ENCODE data around the gene POU2AF1. TPM values are rescaled to one million over a fixed set of nuclear protein-coding genes. Genes with fewer than 3 reads are reported as not detected.

The POU2AF1 gene
- total and polyA plus RNA-seq, 12 donors: 0.03 to 1.7 (median 0.55) TPM; not detected in 6

DNA sequence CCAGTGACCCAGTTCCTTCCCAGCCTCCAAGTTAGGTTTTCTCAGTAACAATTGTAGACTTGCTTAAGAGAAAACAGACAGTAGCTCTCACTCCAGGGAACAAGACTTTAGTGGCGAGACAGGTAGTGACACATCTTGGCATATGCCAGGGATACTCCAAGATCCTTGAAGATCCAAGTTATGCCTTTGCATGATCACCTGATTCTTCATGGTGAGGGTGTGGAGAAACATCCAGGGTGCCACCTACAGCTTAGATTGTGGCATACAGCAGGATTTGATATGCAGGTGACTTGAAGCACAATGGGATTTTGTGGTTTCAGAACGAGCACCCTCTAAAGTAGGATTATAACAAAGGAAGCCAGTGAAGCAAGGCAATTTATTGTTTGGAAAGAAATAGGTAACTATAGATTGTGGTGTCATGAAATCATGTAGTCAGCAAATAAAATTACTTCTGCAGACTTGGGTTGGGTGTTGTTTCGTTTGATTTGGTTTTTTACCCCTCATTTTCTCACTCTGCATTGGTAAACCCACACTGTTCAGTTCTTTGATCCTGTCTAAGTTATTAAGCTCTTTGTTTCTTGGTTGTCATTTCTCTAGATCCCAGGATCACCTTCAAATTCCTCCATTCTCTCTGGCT, 71.5 kb downstream of the POU2AF1 start:
- Histone ChIP-seq H3K27ac (no peak overlapping the region), H3K4me1 (replicated peaks in 1 of 2) (no peaks in the 10 kb centered on the region), H3K27me3 (no peaks in the 10 kb centered on the region), H3K36me3 (replicated peaks in 1 of 2) (no peaks in the 10 kb centered on the region), H3K9me3 (replicated peaks in 1 of 3) (no peaks in the 10 kb centered on the region), H3K4me3 (no peak overlapping the region)
- DNase-seq: no peak
- intact Hi-C loops (cut with DNase I): no loop called here
- no peak for TF ChIP-seq POLR2A (IDR thresholded peaks at IDR 0.05)
- TF ChIP-seq, protein P1, sequence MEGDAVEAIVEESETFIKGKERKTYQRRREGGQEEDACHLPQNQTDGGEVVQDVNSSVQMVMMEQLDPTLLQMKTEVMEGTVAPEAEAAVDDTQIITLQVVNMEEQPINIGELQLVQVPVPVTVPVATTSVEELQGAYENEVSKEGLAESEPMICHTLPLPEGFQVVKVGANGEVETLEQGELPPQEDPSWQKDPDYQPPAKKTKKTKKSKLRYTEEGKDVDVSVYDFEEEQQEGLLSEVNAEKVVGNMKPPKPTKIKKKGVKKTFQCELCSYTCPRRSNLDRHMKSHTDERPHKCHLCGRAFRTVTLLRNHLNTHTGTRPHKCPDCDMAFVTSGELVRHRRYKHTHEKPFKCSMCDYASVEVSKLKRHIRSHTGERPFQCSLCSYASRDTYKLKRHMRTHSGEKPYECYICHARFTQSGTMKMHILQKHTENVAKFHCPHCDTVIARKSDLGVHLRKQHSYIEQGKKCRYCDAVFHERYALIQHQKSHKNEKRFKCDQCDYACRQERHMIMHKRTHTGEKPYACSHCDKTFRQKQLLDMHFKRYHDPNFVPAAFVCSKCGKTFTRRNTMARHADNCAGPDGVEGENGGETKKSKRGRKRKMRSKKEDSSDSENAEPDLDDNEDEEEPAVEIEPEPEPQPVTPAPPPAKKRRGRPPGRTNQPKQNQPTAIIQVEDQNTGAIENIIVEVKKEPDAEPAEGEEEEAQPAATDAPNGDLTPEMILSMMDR (IDR thresholded peaks at IDR 0.05): no peak
- 83 to 93% (median 86%) methylated on average over 3 of the region's 3 CpGs for WGBS, 4 donors

DNA sequence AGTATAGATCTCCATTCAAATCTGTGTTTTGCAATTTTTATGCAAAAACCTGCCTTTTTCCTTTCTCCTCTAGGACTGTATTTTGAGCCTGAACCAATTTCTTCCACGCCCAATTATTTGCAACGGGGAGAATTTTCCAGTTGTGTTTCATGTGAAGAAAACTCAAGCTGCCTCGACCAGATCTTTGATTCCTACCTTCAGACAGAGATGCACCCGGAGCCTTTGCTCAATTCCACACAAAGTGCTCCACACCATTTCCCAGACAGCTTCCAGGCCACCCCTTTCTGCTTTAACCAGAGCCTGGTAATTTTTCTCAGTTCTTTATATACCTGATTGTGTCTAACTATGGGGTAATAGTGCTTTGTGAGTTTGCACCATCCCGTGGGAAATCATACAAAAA, 72.8 kb downstream of the POU2AF1 start:
- H3K4me3 ChIP-seq: no peak overlapping the region
- no peak for DNase-seq
- WGBS, 4 donors: 83 to 89% (median 87%) methylated on average over 5 of the region's 5 CpGs

DNA sequence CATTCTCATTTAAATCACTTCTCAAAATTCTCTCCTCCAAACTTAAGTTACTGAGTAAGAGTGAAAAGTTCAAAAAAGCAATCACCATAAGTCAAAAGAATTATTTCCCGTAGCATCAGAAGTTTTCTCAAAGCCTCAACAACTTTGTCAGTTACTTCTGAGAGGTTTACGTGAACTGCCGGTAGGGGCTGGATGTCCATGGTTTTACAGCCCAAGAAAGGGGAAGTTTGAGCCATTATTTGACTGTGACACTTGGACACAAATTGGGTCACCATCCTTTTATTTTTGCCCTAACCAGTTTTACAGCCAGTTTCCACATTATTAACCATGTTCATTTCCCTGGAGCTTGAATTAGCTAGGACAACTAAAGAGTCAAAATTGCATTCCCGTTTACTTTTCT, 73.2 kb downstream of the POU2AF1 start:
- H3K27me3 ChIP-seq: no peaks in the 10 kb centered on the region
- 77 to 93% (median 84%) methylated on average over 4 of the region's 4 CpGs for WGBS, 4 donors
- no peak for DNase-seq
- no peak overlapping the region for H3K27ac ChIP-seq
- H3K4me3 ChIP-seq: no peak overlapping the region
- no peaks in the 10 kb centered on the region for H3K4me1 ChIP-seq (replicated peaks in 1 of 2)
- intact Hi-C loops (cut with DNase I): no loop called here
- H3K36me3 ChIP-seq (replicated peaks in 1 of 2): no peaks in the 10 kb centered on the region
- TF ChIP-seq POLR2A (IDR thresholded peaks at IDR 0.05): no peak
- TF ChIP-seq, protein P1 (IDR thresholded peaks at IDR 0.05): no peak
- H3K9me3 ChIP-seq (replicated peaks in 1 of 3): no peaks in the 10 kb centered on the region

More for the DNA sequence above, 72.8 kb downstream of the POU2AF1 start:
- no peaks in the 10 kb centered on the region for H3K27me3 ChIP-seq
- H3K36me3 ChIP-seq (replicated peaks in 1 of 2): no peaks in the 10 kb centered on the region
- H3K9me3 ChIP-seq (replicated peaks in 1 of 3): no peaks in the 10 kb centered on the region
- no peak overlapping the region for H3K27ac ChIP-seq
- intact Hi-C loops (cut with DNase I): no loop called here
- H3K4me1 ChIP-seq (replicated peaks in 1 of 2): no peaks in the 10 kb centered on the region
- TF ChIP-seq, protein P1 (IDR thresholded peaks at IDR 0.05): no peak
- no peak for TF ChIP-seq POLR2A (IDR thresholded peaks at IDR 0.05)

DNA sequence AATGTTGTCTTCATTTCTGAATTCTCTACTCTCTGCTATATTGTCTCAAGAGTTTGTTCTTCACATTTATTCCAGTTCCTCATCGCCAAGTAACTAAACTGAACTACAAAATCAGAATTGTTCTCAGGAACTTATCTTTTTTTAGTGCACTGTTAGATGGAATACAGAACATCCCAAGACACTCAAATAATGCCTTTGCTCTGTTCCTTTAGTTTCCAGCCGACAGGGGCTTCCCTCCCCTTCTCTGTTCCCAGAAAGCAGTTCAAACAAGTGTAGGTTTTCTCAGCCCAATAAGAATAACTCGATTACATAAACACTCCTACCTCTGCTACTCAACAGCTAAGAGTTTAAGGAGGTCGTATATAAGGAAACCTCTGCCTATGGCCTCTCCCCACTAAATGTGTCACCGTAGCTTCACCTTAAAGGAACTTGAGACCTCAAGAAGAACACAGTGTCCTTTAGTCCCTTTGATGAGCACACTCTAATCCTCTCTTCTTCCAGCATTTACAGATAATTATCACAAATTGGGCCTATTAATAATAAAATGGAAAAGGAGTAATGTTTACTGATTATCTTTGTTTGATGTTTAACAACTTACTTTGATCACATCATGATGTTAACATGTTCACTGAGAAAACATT, 73.8 kb downstream of the POU2AF1 start:
- H3K9me3 ChIP-seq (replicated peaks in 1 of 3): no peaks in the 10 kb centered on the region
- no peaks in the 10 kb centered on the region for H3K36me3 ChIP-seq (replicated peaks in 1 of 2)
- intact Hi-C loops (cut with DNase I): no loop called here
- no peak overlapping the region for H3K4me3 ChIP-seq
- no peaks in the 10 kb centered on the region for H3K27me3 ChIP-seq
- no peak for DNase-seq
- H3K27ac ChIP-seq: no peak overlapping the region
- no peak for TF ChIP-seq POLR2A (IDR thresholded peaks at IDR 0.05)
- TF ChIP-seq, protein P1 (IDR thresholded peaks at IDR 0.05): no peak
- WGBS, 4 donors: 85 to 90% (median 85%) methylated on average over 5 of the region's 5 CpGs
- H3K4me1 ChIP-seq (replicated peaks in 1 of 2): no peaks in the 10 kb centered on the region

All from adrenal gland (tissue), 12 donors.